A549 (cell line): ENCODE results near the gene ENTREP3.

Source experiments
- CBX2 ChIP-seq: fragments of 200-600 bp; sonication (generic); IDR thresholded peaks from 2 replicates; pipeline ENCODE4 v1.6.1; 2016; ENCODE audit warnings: low read depth, mild to moderate bottlenecking, borderline replicate concordance
- CEBPB ChIP-seq, 2 experiments: fragments of >200 bp in 1 of 2; sonication (Bioruptor Twin) in 1 of 2; formaldehyde crosslinking in 1 of 2; IDR thresholded peaks; 2 replicates each; pipeline ENCODE4 v1.6.1; 2012 to 2016
- CHD2 ChIP-seq: fragments of 150-350 bp; IDR thresholded peaks from 2 replicates; pipeline ENCODE4 v1.6.1; 2014; ENCODE audit warnings: low read length; ENCODE audit not compliant: partially characterized antibody
- CTCF ChIP-seq: fragments of >200 bp; sonication (Bioruptor Twin); formaldehyde crosslinking; IDR thresholded peaks from 3 replicates; pipeline ENCODE4 v1.5.1; 2016
- EP300 ChIP-seq, 2 experiments: fragments of >200 bp; sonication (Bioruptor Twin); formaldehyde crosslinking; IDR thresholded peaks; 2 replicates in 1 of 2; 3 replicates in 1 of 2; pipeline ENCODE4 v1.6.1; 2016 to 2017
- MAX ChIP-seq: IDR thresholded peaks from 2 replicates; pipeline ENCODE4 v1.6.1; 2012
- PBX3 ChIP-seq: IDR thresholded peaks from 2 replicates; pipeline ENCODE4 v1.6.1; 2012
- POLR2A ChIP-seq: IDR thresholded peaks from 2 replicates; pipeline ENCODE4 v1.6.1; 2012; ENCODE audit warnings: mild to moderate bottlenecking, low read length
- RCOR1 ChIP-seq: fragments of 150-350 bp; IDR thresholded peaks from 2 replicates; pipeline ENCODE4 v1.6.1; 2014; ENCODE audit warnings: antibody characterized with exemption, low read length, low read depth
- REST ChIP-seq: fragments of 200-600 bp; sonication (generic); IDR thresholded peaks from 2 replicates; pipeline ENCODE4 v1.6.1; 2016; ENCODE audit warnings: antibody characterized with exemption, mild to moderate bottlenecking, moderate library complexity
- TFCP2L1 ChIP-seq: fragments of 250-450 bp; sonication (Bioruptor Pico); IDR thresholded peaks from 2 replicates; pipeline ENCODE4 v1.5.0; 2021; ENCODE audit warnings: mild to moderate bottlenecking

GRCh38 chr1:155250633-155251449 is 4.4 kb downstream of the ENTREP3 start:
- no peak for TF ChIP-seq RCOR1
- no peak for TF ChIP-seq CEBPB (IDR thresholded peaks at IDR 0.05)
- TF ChIP-seq PBX3 = no peak
- TF ChIP-seq CTCF = peak; percentile 99
- TF ChIP-seq CBX2 = no peak
- TF ChIP-seq MAX = peak; percentile 65
- TF ChIP-seq POLR2A = no peak
- TF ChIP-seq CHD2 = no peak
- TF ChIP-seq EP300 (IDR thresholded peaks at IDR 0.05) = no peak
- no peak for TF ChIP-seq REST
- no peak for TF ChIP-seq TFCP2L1 (CRISPR knock-in tag)
